Amniotic stem cell (primary cell): ENCODE measurements around the gene PRTFDC1.
"Not testable (repeated sequence)": the region's sequence is repeated elsewhere in the genome, so short reads cannot be mapped to it uniquely, and the experiment has no call there.

Experiments
- DNase-seq: peaks from one replicate; lab custom pipeline; 2025; lab: John Stamatoyannopoulos, UW

The PRTFDC1 gene

GRCh38 chr10:24843256-24843655, 109.2 kb downstream of the PRTFDC1 start:
- DNase-seq = no peak

DNA sequence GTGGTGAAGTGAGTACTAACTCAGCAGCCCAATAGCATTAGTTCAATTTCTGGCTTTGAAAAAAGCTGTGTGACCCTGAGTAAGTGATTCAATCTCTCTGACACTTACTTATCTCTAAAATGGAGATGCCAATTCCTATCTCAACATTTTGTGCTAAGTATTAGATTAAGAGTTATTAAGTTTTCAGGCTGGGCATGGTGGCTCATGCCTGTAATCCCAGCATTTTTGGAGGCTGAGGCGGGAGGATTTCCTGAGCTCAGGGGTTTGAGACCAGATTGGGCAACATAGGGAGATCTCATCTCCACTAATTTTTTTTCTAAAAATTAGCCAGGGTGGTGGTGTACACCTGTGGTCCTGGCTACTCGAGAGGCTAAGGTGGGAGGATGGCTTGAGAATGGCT, 109.5 kb downstream of the PRTFDC1 start:
- no peak for DNase-seq

DNA sequence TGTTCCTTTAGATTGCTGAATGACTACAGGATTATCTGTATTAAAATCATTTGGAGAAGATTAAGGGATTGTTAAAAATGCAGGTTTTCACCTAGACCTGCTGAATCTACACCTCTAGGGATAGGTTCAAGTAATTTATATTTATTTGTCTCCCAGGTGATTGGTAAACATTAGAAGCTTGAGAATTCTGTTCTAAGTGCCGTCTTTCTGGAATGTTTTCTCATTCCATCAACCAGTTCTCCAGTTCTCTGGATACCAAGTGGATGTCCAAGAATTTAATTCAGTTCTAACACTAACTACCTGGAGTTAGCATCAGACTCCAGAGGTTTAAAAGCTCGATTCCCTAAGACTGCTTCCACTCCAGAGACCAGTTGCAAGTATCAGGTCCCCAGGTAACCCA, 110.9 kb downstream of the PRTFDC1 start:
- DNase-seq = no peak

GRCh38 chr10:24840784-24841183, 111.6 kb downstream of the PRTFDC1 start:
- DNase-seq = no peak

- not testable (repeated sequence) for DNase-seq
Measured at GRCh38 chr10:24837781-24838180, 114.6 kb downstream of the PRTFDC1 start.

GRCh38 chr10:24834869-24835268, 117.5 kb downstream of the PRTFDC1 start:
- DNase-seq = no peak

GRCh38 chr10:24826009-24826408, 126.4 kb downstream of the PRTFDC1 start:
- no peak for DNase-seq

GRCh38 chr10:24825551-24825950, 126.9 kb downstream of the PRTFDC1 start:
- DNase-seq = no peak

GRCh38 chr10:24824536-24824935, 127.9 kb downstream of the PRTFDC1 start:
- DNase-seq = no peak

GRCh38 chr10:24824124-24824523, 128.3 kb downstream of the PRTFDC1 start:
- no peak for DNase-seq

- no peak for DNase-seq
Measured at GRCh38 chr10:24822590-24822989, 129.8 kb downstream of the PRTFDC1 start.

DNA sequence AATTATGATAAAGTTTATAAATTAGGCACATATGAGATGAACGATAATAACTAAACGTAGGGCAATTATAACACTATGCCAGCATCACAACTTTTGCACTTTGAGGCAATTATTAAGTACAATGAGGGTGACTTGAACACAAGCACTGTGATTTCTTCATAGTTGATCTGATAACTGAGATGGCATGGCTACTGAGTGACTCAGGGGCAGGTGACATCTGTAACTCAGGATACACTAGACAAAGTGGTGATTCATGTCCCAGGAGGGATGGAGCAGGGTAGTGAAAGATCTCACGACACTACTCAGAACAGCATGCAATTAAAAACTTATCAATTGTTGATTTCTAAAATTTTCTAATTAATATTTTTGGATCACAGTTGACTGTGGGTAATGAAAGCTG, 130.4 kb downstream of the PRTFDC1 start:
- no peak for DNase-seq

DNA sequence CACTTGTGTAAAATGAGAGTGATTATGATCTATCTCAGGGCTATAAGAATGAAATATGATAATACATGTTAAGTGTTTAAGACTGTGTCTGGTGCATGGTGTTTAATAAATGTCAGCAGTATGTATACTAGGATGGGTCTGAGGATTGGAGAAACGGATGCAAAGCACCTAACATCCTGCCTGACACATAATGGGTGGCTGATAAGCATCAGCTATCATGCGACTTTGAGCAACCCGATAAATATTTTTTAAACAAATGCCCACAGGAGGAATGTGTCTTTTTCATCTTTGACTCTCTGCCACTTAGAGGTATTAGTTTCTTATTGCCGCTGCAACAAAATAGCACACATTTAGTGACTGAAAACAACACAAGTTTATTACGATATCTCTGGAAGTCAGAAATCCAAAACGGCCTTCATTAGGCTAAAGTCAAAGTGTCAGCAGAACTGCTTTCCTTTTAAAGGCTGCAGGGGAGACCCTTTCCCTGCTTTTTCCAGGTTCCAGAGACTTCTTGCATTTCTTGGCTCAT, 135.5 kb downstream of the PRTFDC1 start:
- DNase-seq = no peak

DNA sequence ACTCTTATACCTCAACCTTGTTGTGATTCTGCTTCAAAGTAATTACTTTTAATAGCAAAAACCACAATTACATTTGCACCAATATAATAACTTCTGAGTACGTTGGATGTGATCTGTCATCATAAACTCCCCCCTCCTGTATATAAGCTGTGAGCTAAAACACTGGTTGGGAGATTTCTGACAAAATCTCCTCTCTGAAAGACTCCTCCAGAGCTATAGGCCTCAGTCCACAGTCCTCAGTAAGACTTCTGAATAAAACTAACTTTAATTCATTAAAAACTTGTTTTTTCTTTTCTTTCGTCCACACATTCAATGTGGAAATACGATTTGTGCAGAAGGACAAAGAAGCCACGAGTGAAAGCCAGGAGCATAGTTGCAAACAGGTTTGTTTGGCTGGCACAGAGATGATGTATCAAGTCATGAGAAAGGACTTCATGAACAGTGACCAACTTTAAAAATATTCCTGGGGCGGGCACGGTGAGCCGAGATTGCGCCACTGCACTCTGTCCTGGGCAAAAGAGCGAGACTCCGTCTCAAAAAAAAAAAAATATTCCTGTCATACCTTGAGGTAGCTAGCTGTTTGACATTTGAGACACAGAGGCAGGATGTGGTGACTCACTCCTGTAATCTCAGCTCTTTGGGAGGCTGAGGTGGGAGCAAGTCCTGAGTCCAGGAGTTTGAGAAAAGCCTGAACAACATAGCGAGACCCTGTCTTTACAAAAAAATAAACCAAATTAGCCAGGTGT, 137.7 kb downstream of the PRTFDC1 start:
- no peak for DNase-seq

GRCh38 chr10:24813856-24814255, 138.6 kb downstream of the PRTFDC1 start:
- DNase-seq = no peak

- no peak for DNase-seq
Measured at GRCh38 chr10:24806262-24806661, 146.1 kb downstream of the PRTFDC1 start.

DNA sequence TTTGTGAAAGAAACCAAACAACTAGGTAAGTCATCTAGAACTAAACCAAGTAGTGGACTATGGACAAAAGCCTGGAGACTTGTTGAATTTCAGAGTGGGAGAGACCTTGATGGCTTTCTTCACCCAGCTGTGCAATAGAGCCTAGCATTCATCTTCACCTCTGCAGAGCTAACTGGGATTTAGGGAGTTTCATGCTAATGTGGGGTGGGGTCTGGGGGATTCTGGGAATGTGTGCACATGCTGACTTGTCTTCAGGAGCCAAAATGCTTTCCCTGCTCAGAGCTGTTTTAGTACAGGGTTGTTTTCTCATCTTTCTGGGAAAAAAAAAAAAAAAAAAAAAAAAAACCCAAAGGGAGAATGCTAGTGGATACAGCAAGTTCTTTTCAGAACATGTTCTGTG, 147.4 kb downstream of the PRTFDC1 start:
- DNase-seq = no peak

DNA sequence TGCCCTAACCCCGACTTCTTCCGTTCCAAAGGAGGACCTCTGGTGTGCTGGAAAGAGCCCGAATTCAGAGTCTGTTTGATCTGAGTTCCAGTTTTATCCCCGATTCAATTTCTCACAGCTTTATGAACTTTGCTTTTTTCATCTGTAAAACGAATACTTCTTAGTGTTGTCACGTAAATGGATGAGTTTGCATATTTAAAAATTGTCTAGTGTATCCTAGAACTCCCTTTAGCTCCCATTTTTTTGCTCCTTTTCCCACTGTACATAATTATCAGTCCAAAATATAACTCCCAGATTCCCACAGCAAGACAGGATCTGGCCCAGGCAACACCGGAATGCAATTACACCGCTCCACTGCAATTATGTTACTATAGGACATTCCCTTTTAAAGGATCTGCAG, 148.0 kb downstream of the PRTFDC1 start:
- no peak for DNase-seq

- no peak for DNase-seq
Measured at GRCh38 chr10:24802378-24802777, 150.0 kb downstream of the PRTFDC1 start.

- no peak for DNase-seq
Measured at GRCh38 chr10:24800861-24801260, 151.5 kb downstream of the PRTFDC1 start.
